Suprapubic skin (tissue), 4 donors: Measurements from ENCODE around the gene SYNRG. TPM values are rescaled to one million over a fixed set of nuclear protein-coding genes. Genes with fewer than 3 reads are reported as not detected.

Source experiments
- DNase-seq, 2 donors: peaks; one replicate each; pipeline ENCODE4 v3.0.0-alpha.2; 2019; ENCODE audit warnings: low spot score in 2 of 2
- H3K27ac ChIP-seq: fragments of 200-600 bp; sonication (generic); one replicate; pipeline ENCODE4 v1.5.1; 2019
- H3K27me3 ChIP-seq: fragments of 200-600 bp; sonication (generic); one replicate; pipeline ENCODE4 v1.5.1; 2019
- H3K36me3 ChIP-seq: fragments of 200-600 bp; sonication (generic); one replicate; pipeline ENCODE4 v1.5.1; 2019
- H3K4me1 ChIP-seq: fragments of 200-600 bp; sonication (generic); one replicate; pipeline ENCODE4 v1.5.1; 2019
- H3K4me3 ChIP-seq: fragments of 200-600 bp; sonication (generic); one replicate; pipeline ENCODE4 v1.5.1; 2019; ENCODE audit warnings: mild to moderate bottlenecking
- H3K9me3 ChIP-seq: fragments of 200-600 bp; sonication (generic); one replicate; pipeline ENCODE4 v1.5.1; 2019
- EP300 ChIP-seq: sonication (generic); formaldehyde crosslinking; IDR thresholded peaks from one replicate; pipeline ENCODE4 v1.6.1; 2017; ENCODE audit warnings: antibody characterized with exemption
- POLR2A ChIP-seq, 2 donors: fragments of 450-650 bp; IDR thresholded peaks; one replicate each; pipeline ENCODE4 v1.6.1; 2017; ENCODE audit warnings: antibody characterized with exemption in 2 of 2, mild to moderate bottlenecking in 2 of 2, moderate library complexity in 2 of 2
- POLR2AphosphoS5 ChIP-seq, 3 donors: sonication (generic); formaldehyde crosslinking; IDR thresholded peaks; one replicate each; pipeline ENCODE4 v1.6.1; 2017; ENCODE audit warnings: antibody characterized with exemption in 3 of 3
- WGBS: methylation state at CpG from one replicate; pipeline ENCODE4 v1.1.5; 2018; 5-methylcytosine and 5-hydroxymethylcytosine counted together
- total RNA-seq, 4 donors: library from RNA; depleted of rRNA; stranded (reverse); fragments of >200 nt; gene quantifications; one replicate each; pipeline ENCODE4 v1.1.0, GENCODE V29; 2016
- TF ChIP-seq, protein P1 (sequence below), 2 donors: fragments of 200-600 bp in 1 of 2; fragments of 450-650 bp in 1 of 2; sonication (generic) in 1 of 2; IDR thresholded peaks; one replicate each; pipeline ENCODE4 v1.5.1; 2016 to 2019; ENCODE audit warnings: antibody characterized with exemption in 2 of 2, mild to moderate bottlenecking in 1 of 2, moderate library complexity in 1 of 2

The SYNRG gene
- total RNA-seq, 4 donors from 2014 or later: 21.2 to 48.5 (median 25.5) TPM

DNA sequence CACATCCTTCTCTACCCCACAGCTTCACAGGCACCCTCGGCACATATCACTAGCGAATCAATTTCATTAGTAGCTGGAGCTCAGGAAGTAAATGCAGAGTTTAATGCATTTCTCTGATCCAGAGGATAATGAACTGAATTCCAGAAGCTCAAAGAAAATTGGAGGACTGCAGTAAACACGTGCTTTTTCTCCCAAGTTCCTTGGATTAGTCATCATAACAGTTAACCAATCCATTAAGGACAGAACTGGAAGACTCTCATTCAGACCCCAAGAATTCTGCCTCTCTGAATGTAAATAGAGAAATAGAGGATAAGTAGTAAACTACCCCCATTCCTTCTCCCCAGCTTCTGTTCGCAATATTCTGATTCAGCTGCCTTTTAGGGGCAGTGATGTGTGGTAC is 78.8 kb downstream of the SYNRG start:
- H3K27me3 ChIP-seq: no peaks in the 10 kb centered on the region
- H3K9me3 ChIP-seq: no peaks in the 10 kb centered on the region
- TF ChIP-seq, protein P1, sequence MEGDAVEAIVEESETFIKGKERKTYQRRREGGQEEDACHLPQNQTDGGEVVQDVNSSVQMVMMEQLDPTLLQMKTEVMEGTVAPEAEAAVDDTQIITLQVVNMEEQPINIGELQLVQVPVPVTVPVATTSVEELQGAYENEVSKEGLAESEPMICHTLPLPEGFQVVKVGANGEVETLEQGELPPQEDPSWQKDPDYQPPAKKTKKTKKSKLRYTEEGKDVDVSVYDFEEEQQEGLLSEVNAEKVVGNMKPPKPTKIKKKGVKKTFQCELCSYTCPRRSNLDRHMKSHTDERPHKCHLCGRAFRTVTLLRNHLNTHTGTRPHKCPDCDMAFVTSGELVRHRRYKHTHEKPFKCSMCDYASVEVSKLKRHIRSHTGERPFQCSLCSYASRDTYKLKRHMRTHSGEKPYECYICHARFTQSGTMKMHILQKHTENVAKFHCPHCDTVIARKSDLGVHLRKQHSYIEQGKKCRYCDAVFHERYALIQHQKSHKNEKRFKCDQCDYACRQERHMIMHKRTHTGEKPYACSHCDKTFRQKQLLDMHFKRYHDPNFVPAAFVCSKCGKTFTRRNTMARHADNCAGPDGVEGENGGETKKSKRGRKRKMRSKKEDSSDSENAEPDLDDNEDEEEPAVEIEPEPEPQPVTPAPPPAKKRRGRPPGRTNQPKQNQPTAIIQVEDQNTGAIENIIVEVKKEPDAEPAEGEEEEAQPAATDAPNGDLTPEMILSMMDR (IDR thresholded peaks at IDR 0.05): no peak
- TF ChIP-seq POLR2AphosphoS5 (IDR thresholded peaks at IDR 0.05): no peak
- no peak for TF ChIP-seq EP300
- no peak for TF ChIP-seq POLR2A (IDR thresholded peaks at IDR 0.05)
- no peak for DNase-seq
- no peak overlapping the region for H3K4me3 ChIP-seq
- H3K27ac ChIP-seq: no peak overlapping the region
- no peaks in the 10 kb centered on the region for H3K4me1 ChIP-seq
- 88% methylated on average over 4 of the region's 4 CpGs for WGBS
- peaks cover 70% of the 10 kb centered on the region for H3K36me3 ChIP-seq

DNA sequence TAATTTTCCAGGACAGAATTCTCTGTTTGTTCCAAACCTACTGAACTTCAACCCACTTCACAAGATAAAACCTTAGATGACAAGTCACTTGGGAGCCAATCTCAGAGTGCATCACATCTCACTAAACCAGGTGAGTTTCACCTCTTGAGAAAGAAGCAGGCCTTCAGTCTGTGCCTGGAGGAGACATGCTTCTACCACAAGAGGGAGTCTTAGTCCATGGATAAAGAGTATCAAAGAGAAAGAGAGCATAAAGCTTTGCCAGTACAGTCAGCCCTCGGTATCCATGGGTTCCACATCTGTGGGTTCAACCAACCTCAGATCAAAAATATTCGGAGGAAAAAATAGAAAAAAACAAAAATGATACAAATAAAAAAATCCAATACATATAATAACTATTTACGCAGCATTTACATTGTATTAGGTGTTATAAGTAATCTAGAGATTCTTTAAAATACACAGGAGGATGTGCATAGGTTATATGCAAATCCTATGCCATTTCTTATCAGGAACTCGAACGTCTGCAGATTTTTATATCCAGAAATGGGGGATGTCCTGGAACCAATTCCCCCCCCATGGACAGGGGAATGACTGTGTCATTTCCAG is 81.9 kb downstream of the SYNRG start:
- Histone ChIP-seq H3K27ac (no peak overlapping the region), H3K4me3 (no peak overlapping the region), H3K4me1 (no peaks in the 10 kb centered on the region), H3K36me3 (peaks cover 79% of the 10 kb centered on the region), H3K9me3 (no peaks in the 10 kb centered on the region), H3K27me3 (no peaks in the 10 kb centered on the region)
- no peak for DNase-seq
- 65% methylated on average over 5 of the region's 5 CpGs for WGBS
- TF ChIP-seq EP300: no peak
- TF ChIP-seq, protein P1 (IDR thresholded peaks at IDR 0.05): peak in 1 of 2 donors; percentile 57

DNA sequence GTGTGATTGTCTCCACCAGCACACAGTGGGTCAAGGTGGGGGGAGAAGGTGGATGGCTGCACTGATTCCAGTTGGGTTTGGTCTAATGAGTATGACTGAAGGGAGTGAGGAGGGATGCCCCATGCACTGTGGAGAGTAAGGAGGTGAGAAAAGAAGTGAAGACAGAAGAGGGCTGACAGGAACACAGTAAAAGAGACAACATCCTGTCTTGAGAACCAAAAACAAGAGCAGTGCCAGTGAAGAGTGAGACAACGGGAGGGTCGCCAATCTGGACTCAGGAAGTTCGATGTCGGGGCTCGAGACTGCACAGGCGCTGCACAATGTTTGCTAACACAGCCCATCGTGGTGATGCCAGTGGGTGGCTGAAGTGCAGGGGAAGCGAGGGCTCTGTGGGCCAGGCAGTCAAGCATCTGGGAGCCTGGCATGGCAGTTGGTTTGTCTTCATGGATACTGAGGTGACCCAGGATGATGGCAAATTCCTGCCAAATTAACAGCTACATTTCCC is 85.5 kb downstream of the SYNRG start:
- DNase-seq: no peak
- Histone ChIP-seq H3K27ac (no peak overlapping the region), H3K9me3 (no peaks in the 10 kb centered on the region), H3K36me3 (peaks cover 63% of the 10 kb centered on the region), H3K27me3 (no peaks in the 10 kb centered on the region), H3K4me1 (no peaks in the 10 kb centered on the region), H3K4me3 (no peak overlapping the region)
- 79% methylated on average over 8 of the region's 8 CpGs for WGBS
- no peak for TF ChIP-seq POLR2A (IDR thresholded peaks at IDR 0.05)
- TF ChIP-seq POLR2AphosphoS5 (IDR thresholded peaks at IDR 0.05): no peak
- TF ChIP-seq, protein P1 (IDR thresholded peaks at IDR 0.05): no peak
- no peak for TF ChIP-seq EP300

DNA sequence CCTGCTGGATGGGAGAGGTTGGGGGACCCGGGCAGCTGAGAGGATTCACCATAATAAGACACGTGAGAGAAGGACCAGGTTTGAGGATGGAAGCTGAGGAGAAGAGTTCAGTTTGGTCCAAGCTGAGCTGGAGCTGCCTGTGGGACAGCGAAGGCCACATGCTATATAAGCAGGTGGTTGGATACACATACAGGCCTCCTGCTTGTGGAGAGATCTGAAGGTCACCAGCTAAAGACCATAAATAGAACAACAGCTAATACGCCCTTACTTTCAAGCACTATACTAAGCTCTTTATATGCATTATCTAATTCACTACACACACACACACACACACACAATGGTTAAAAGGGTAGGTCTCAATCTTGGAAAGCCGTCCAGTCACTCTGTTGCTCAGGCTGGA is 87.4 kb downstream of the SYNRG start:
- H3K4me1 ChIP-seq: no peaks in the 10 kb centered on the region
- H3K27ac ChIP-seq: no peak overlapping the region
- peaks cover 73% of the 10 kb centered on the region for H3K36me3 ChIP-seq
- 95% methylated on average over 5 of the region's 5 CpGs for WGBS
- no peaks in the 10 kb centered on the region for H3K27me3 ChIP-seq
- no peak overlapping the region for H3K4me3 ChIP-seq
- DNase-seq: no peak
- TF ChIP-seq POLR2AphosphoS5 (IDR thresholded peaks at IDR 0.05): no peak
- TF ChIP-seq, protein P1 (IDR thresholded peaks at IDR 0.05): no peak
- no peak for TF ChIP-seq POLR2A (IDR thresholded peaks at IDR 0.05)
- no peak for TF ChIP-seq EP300
- no peaks in the 10 kb centered on the region for H3K9me3 ChIP-seq

DNA sequence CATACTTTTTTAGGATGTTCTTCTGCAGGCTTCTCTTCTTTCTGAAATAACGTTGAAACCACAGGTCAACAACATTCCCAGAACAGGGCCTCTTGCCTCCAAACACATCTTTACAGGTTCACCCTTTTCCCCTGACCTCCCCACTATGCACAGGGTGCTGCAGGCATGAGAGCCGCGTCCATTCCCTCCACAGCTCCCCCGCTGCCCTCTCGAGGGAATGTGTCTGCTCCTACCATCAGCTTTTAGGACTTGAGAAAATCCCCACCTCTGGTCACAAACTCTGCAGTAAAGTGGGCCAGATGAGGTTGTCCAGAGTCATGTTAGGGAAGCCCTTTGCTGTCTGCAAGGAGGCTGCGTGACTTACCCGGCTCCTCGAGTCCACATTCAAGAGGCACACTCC is 89.0 kb downstream of the SYNRG start:
- no peak for TF ChIP-seq POLR2A (IDR thresholded peaks at IDR 0.05)
- TF ChIP-seq POLR2AphosphoS5 (IDR thresholded peaks at IDR 0.05): no peak
- TF ChIP-seq, protein P1 (IDR thresholded peaks at IDR 0.05): no peak
- no peak for TF ChIP-seq EP300
- peaks cover 75% of the 10 kb centered on the region for H3K36me3 ChIP-seq
- H3K27me3 ChIP-seq: no peaks in the 10 kb centered on the region
- no peaks in the 10 kb centered on the region for H3K9me3 ChIP-seq
- H3K4me1 ChIP-seq: no peaks in the 10 kb centered on the region
- H3K27ac ChIP-seq: no peak overlapping the region
- no peak overlapping the region for H3K4me3 ChIP-seq
- DNase-seq: no peak
- 87% methylated on average over 8 of the region's 8 CpGs for WGBS
